Cardiac fibroblast (primary cell): ENCODE measurements around the gene DEGS1.

Experiments
- DNase-seq, 2 donors: peaks; one replicate each; pipeline versions ENCODE4 v3.0.0 to v3.0.0-alpha.2; 2010; ENCODE audit warnings: low read depth in 2 of 2
- H3K4me3 ChIP-seq, 2 donors: replicated peaks in 1 of 2; 1 replicate in 1 of 2; 2 replicates in 1 of 2; pipeline ENCODE4 v1.5.1; 2011; ENCODE audit warnings: low read depth in 2 of 2, low read length in 2 of 2, mild to moderate bottlenecking in 2 of 2, moderate library complexity in 1 of 2
- CTCF ChIP-seq: IDR thresholded peaks from one replicate; pipeline ENCODE4 v1.5.1; 2011; ENCODE audit warnings: low read depth, mild to moderate bottlenecking, low read length, inconsistent platforms

The DEGS1 gene

DNA sequence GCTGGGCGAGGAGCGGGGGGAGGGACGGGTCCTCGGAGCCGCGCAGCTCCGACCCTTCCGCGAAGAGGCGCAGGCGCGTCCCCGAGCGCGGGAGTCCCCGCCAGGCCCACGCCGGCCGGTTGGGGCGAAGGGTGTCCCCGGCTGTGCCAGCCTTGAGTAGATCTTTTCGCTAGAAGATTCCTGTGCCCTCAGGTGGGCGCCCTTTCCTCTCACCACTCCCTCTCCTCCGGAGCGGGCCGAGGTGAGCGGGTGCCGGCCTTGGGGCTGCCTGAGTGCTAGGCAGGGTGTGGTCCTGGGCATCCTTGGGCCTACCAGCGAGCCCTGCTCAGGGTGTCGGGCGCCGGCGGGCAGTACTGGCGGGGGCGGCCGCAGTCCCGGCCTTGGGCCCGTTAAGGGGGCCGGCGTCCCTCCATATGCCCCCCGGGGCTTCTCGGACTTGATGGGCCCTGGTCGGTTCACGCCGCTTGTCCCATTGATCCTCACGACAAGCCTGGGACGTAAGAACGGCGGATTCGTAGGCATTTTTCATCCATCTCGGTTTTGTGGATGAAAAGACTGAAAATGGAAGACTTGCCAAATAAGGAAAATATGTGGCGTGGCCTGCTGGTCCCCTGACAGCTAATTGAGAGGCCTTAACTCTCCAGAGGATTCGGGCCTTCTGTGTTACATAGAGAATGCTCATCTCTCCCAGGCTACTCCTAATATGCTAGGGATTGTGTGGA is 712 bp downstream of the DEGS1 start:
- H3K4me3 ChIP-seq: peak overlapping the region; percentile 76 to 86
- DNase-seq: peak; percentile 60 to 78
- no peak for TF ChIP-seq CTCF

GRCh38 chr1:224185208-224185607 is 2.2 kb downstream of the DEGS1 start:
- no peak for DNase-seq
- no peak overlapping the region for H3K4me3 ChIP-seq
- TF ChIP-seq CTCF: no peak

GRCh38 chr1:224188286-224188685 is 5.2 kb downstream of the DEGS1 start:
- DNase-seq: no peak
- no peak for TF ChIP-seq CTCF
- no peak overlapping the region for H3K4me3 ChIP-seq

DNA sequence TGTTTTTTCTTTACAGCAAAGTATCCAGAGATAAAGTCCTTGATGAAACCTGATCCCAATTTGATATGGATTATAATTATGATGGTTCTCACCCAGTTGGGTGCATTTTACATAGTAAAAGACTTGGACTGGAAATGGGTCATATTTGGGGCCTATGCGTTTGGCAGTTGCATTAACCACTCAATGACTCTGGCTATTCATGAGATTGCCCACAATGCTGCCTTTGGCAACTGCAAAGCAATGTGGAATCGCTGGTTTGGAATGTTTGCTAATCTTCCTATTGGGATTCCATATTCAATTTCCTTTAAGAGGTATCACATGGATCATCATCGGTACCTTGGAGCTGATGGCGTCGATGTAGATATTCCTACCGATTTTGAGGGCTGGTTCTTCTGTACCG is 6.5 kb downstream of the DEGS1 start:
- no peak for TF ChIP-seq CTCF
- H3K4me3 ChIP-seq: no peak overlapping the region
- no peak for DNase-seq

DNA sequence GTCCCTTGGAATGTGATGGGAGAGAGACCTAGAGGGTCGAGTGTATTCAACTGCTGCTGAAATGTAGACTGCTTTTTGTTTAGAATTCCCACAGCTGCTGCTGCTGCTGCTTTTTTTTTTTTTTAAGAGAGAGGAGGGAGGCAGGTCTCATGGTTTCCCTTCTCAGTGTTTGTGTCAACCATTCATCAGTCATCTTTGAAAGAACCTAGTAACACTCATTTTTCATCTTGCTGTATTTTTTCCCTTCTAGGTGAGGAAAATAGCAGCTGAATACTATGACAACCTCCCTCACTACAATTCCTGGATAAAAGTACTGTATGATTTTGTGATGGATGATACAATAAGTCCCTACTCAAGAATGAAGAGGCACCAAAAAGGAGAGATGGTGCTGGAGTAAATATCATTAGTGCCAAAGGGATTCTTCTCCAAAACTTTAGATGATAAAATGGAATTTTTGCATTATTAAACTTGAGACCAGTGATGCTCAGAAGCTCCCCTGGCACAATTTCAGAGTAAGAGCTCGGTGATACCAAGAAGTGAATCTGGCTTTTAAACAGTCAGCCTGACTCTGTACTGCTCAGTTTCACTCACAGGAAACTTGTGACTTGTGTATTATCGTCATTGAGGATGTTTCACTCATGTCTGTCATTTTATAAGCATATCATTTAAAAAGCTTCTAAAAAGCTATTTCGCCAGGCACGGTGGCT is 9.2 kb downstream of the DEGS1 start:
- no peak for TF ChIP-seq CTCF
- no peak overlapping the region for H3K4me3 ChIP-seq
- DNase-seq: no peak

GRCh38 chr1:224193319-224193966 is 10.4 kb downstream of the DEGS1 start:
- no peak for DNase-seq
- TF ChIP-seq CTCF: no peak
- no peak overlapping the region for H3K4me3 ChIP-seq
